Measurements from ENCODE around the gene MRPS18C. TPM values are rescaled to one million over a fixed set of nuclear protein-coding genes. Genes with fewer than 3 reads are reported as not detected.
"Not testable (repeated sequence)": the region's sequence is repeated elsewhere in the genome, so short reads cannot be mapped to it uniquely, and the experiment has no call there.

Gene MRPS18C
- polyA plus RNA-seq, 2 of the 4 experiments (the other 2 are of a cell fraction) = 67.4 to 132 TPM

DNA sequence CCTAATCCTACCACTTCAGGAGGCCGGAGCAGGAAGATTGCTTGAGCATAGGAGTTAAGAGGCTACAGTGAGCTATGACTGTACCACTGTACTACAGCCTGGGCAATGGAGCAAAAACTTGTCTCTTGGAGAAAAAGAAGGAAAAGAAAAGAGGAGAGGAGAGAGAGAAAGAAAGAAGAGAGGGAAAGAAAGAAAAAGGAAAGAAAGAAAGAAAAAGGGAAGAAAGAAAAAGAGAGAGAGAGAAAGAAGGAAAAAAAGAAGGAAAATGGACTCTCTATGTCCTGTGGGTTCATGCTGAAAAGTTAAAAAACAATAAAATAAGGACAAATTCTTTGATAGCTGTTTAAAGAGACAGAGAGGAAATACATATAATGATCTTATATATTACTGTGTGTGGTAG lies 42.3 kb downstream of the MRPS18C start:
- DNase-seq (ENCODE audit: low read depth in 1 of 2, low spot score in 1 of 2) (no peak), ATAC-seq (no peak), FAIRE-seq (no peak)
- 80% methylated on average over 1 of the region's 1 CpG for WGBS (ENCODE audit: missing lambda C conversion rate)
- H3K4me3 ChIP-seq = no peak overlapping the region
- ChIA-PET CTCF (interaction anchor here (1.2 to 1.5 kb wide), 2 partner anchors 11 to 146 kb away, joined by 4 to 5 read pairs; no protein-coding TSS in a partner anchor), POLR2A (no interaction called here)
- H3K9me3 ChIP-seq = no peaks in the 10 kb centered on the region
- TF ChIP-seq JUNB (IDR thresholded peaks at IDR 0.05) (no peak), FOXS1 (CRISPR knock-in tag; IDR thresholded peaks at IDR 0.05) (no peak), HDAC2 (IDR thresholded peaks at IDR 0.05) (no peak), ESRRA (IDR thresholded peaks at IDR 0.05; ENCODE audit: borderline replicate concordance, low read length) (no peak), GATA3 (IDR thresholded peaks at IDR 0.05; ENCODE audit: borderline replicate concordance) (no peak), MYC (IDR thresholded peaks at IDR 0.05; ENCODE audit: borderline replicate concordance, low read length) (no peak), ZC3H11A (IDR thresholded peaks at IDR 0.05) (no peak), HOXB5 (CRISPR knock-in tag; IDR thresholded peaks at IDR 0.05) (no peak), ZFP36 (IDR thresholded peaks at IDR 0.05; ENCODE audit: borderline replicate concordance, partially characterized antibody) (no peak), SMC3 (IDR thresholded peaks at IDR 0.05) (no peak), MAZ (IDR thresholded peaks at IDR 0.05; ENCODE audit: borderline replicate concordance, low read depth, low read length) (no peak), RNF2 (IDR thresholded peaks at IDR 0.05; ENCODE audit: borderline replicate concordance, low read depth) (no peak), RFX5 (IDR thresholded peaks at IDR 0.05) (no peak), PHF8 (IDR thresholded peaks at IDR 0.05; ENCODE audit: borderline replicate concordance, low read depth) (no peak), BHLHE40 (IDR thresholded peaks at IDR 0.05; ENCODE audit: low read depth, low read length) (no peak)
- TF ChIP-seq, protein P1, sequence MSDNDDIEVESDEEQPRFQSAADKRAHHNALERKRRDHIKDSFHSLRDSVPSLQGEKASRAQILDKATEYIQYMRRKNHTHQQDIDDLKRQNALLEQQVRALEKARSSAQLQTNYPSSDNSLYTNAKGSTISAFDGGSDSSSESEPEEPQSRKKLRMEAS (IDR thresholded peaks at IDR 0.05) = no peak
- TF ChIP-seq, protein P2, sequence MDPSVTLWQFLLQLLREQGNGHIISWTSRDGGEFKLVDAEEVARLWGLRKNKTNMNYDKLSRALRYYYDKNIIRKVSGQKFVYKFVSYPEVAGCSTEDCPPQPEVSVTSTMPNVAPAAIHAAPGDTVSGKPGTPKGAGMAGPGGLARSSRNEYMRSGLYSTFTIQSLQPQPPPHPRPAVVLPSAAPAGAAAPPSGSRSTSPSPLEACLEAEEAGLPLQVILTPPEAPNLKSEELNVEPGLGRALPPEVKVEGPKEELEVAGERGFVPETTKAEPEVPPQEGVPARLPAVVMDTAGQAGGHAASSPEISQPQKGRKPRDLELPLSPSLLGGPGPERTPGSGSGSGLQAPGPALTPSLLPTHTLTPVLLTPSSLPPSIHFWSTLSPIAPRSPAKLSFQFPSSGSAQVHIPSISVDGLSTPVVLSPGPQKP (IDR thresholded peaks at IDR 0.05; ENCODE audit: low read depth, low read length) = no peak
- TF ChIP-seq, protein P3, sequence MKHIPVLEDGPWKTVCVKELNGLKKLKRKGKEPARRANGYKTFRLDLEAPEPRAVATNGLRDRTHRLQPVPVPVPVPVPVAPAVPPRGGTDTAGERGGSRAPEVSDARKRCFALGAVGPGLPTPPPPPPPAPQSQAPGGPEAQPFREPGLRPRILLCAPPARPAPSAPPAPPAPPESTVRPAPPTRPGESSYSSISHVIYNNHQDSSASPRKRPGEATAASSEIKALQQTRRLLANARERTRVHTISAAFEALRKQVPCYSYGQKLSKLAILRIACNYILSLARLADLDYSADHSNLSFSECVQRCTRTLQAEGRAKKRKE (CRISPR knock-in tag; IDR thresholded peaks at IDR 0.05; ENCODE audit: low read depth) = no peak
- no peak overlapping the region for H3K27ac ChIP-seq
- H3K4me1 ChIP-seq = no peaks in the 10 kb centered on the region
- H3K4me2 ChIP-seq = no peak overlapping the region

DNA sequence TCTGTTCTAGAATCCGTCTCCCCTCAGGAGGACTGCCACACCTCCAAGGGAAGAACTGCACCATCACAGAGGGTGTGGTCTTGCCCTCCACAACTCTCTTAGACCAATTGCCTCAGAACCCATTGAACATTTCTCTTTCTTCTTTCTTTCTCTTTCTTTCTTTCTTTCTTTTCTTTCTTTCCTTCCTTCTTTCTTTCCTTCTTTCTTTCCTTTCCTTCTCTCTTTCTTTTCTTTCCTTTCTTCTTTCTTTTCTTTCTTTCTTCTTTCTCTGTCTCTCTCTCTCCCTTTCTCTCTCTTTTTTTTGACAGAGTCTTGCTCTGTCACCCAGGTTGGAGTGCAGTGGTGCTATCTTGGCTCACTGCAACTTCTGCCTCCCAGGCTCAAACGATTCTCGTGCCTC lies 45.8 kb downstream of the MRPS18C start:
- POLR2A ChIA-PET; H3K4me1 ChIP-seq; H3K9me3 ChIP-seq; H3K27ac ChIP-seq; H3K4me3 ChIP-seq; H3K4me2 ChIP-seq; FAIRE-seq; ATAC-seq; DNase-seq (ENCODE audit: low read depth in 1 of 2, low spot score in 1 of 2): not testable (repeated sequence)
- WGBS (ENCODE audit: missing lambda C conversion rate) = 79% methylated on average over 3 of the region's 3 CpGs
- CTCF ChIA-PET = interaction anchor here (0.7 to 1.1 kb wide), 2 partner anchors 10 to 142 kb away, joined by 3 to 5 read pairs; no protein-coding TSS in a partner anchor

DNA sequence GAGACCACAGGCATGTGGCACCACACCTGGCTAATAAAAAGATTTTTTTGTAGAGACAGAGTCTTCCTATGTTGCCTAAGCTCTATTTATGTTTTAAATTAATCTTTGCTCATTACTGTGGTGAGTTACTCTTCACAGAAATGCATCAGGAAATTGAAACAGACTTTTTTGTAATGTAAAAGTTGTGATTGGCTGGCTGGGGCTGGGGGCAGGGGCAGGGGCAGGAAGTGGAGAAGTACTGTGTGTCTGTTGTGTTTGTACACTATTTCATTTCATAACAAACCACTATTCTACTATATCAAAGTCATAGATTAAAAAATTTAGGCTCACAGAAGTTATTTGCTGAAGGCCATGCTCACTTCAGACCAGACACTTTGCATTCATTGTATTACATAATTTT lies 48.1 kb downstream of the MRPS18C start:
- FAIRE-seq (no peak), ATAC-seq (no peak), DNase-seq (ENCODE audit: low read depth in 1 of 2, low spot score in 1 of 2) (no peak)
- H3K4me3 ChIP-seq = no peak overlapping the region
- ChIA-PET CTCF (no interaction called here), POLR2A (no interaction called here)
- H3K27ac ChIP-seq = no peak overlapping the region
- H3K4me2 ChIP-seq = no peak overlapping the region
- H3K4me1 ChIP-seq = no peaks in the 10 kb centered on the region
- TF ChIP-seq NR3C1 (IDR thresholded peaks at IDR 0.05) (no peak), RARB (CRISPR knock-in tag; IDR thresholded peaks at IDR 0.05) (no peak), POLR2A (IDR thresholded peaks at IDR 0.05; ENCODE audit: low read length) (no peak), HDAC2 (IDR thresholded peaks at IDR 0.05) (no peak), CTCF (IDR thresholded peaks at IDR 0.05) (no peak), RFX5 (IDR thresholded peaks at IDR 0.05) (no peak), RCOR1 (IDR thresholded peaks at IDR 0.05; ENCODE audit: low read depth, low read length) (no peak), MAFK (IDR thresholded peaks at IDR 0.05; ENCODE audit: partially characterized antibody) (no peak), MAZ (IDR thresholded peaks at IDR 0.05; ENCODE audit: borderline replicate concordance, low read depth, low read length) (no peak), CBX2 (IDR thresholded peaks at IDR 0.05; ENCODE audit: borderline replicate concordance, low read depth) (no peak)
- TF ChIP-seq, protein P2 (IDR thresholded peaks at IDR 0.05; ENCODE audit: low read depth, low read length) = no peak
- TF ChIP-seq, protein P4, sequence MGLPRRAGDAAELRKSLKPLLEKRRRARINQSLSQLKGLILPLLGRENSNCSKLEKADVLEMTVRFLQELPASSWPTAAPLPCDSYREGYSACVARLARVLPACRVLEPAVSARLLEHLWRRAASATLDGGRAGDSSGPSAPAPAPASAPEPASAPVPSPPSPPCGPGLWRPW (IDR thresholded peaks at IDR 0.05) = no peak
- H3K9me3 ChIP-seq = no peaks in the 10 kb centered on the region
